Central memory CD8-positive, alpha-beta T cell (primary cell): ENCODE data around the gene CREM.

Experiments used
- ATAC-seq: fragments of 150-1000 bp; cut with Tn5 transposase; replicated peaks from 2 replicates; pipeline ENCODE4 v1.10.0; 2022; ENCODE audit warnings: mild to moderate bottlenecking, moderate FRiP score, moderate number of reproducible peaks; ENCODE audit not compliant: poor library complexity, severe bottlenecking; ENCODE audit errors: extremely low read depth
- DNase-seq, 2 donors: peaks; one replicate each; pipeline ENCODE4 v3.0.0; 2021; ENCODE audit warnings: low spot score in 2 of 2
- H3K27ac Mint-ChIP-seq: one replicate; pipeline ENCODE4 v1.8.0; 2022; ENCODE audit warnings: low read depth, mild to moderate bottlenecking, moderate library complexity, mixed read lengths
- H3K27me3 Mint-ChIP-seq: one replicate; pipeline ENCODE4 v1.8.0; 2022; ENCODE audit warnings: mixed read lengths
- H3K36me3 Mint-ChIP-seq: one replicate; pipeline ENCODE4 v1.8.0; 2022; ENCODE audit warnings: mild to moderate bottlenecking, moderate library complexity, mixed read lengths; ENCODE audit not compliant: insufficient read depth
- H3K4me1 Mint-ChIP-seq: one replicate; pipeline ENCODE4 v1.8.0; 2022; ENCODE audit warnings: mixed read lengths
- H3K4me3 Mint-ChIP-seq: one replicate; pipeline ENCODE4 v1.8.0; 2022; ENCODE audit warnings: mild to moderate bottlenecking, moderate library complexity, mixed read lengths
- H3K9me3 Mint-ChIP-seq: one replicate; pipeline ENCODE4 v1.8.0; 2022; ENCODE audit warnings: mixed read lengths

Gene CREM

GRCh38 chr10:35237766-35238512 lies 111.3 kb downstream of the CREM start:
- no peaks in the 10 kb centered on the region for H3K4me1 Mint-ChIP-seq
- H3K4me3 Mint-ChIP-seq = no peak overlapping the region
- H3K36me3 Mint-ChIP-seq = peaks cover 2% of the 10 kb centered on the region
- H3K27ac Mint-ChIP-seq = no peak overlapping the region
- no peaks in the 10 kb centered on the region for H3K9me3 Mint-ChIP-seq
- DNase-seq (no peak), ATAC-seq (no peak)
- H3K27me3 Mint-ChIP-seq = peaks cover 10% of the 10 kb centered on the region

DNA sequence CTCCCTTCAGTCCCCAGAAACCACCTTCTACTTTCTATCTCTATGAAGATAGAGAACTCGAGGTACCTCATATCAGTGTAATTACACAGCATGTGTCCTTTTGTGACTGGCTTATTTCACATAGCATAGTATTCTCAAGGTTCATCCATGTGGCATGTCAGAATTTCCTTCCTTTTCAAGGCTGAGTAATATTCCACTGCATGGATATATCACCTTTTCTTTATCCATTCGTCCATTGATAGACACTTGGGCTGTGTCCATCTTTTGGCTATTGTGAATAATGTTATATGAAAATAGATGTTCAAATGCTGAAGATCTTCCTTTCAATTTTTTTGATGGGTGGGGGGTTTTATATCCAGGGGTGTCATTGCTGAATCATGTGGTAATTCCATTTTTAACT lies 117.9 kb downstream of the CREM start:
- ATAC-seq (no peak), DNase-seq (no peak)
- Mint-ChIP-seq H3K4me3 (no peak overlapping the region), H3K27ac (no peak overlapping the region), H3K4me1 (no peaks in the 10 kb centered on the region), H3K9me3 (no peaks in the 10 kb centered on the region), H3K27me3 (peaks cover 23% of the 10 kb centered on the region), H3K36me3 (peaks cover 2% of the 10 kb centered on the region)

GRCh38 chr10:35246770-35247343 lies 120.2 kb downstream of the CREM start:
- Mint-ChIP-seq H3K27ac (no peak overlapping the region), H3K36me3 (no peaks in the 10 kb centered on the region), H3K9me3 (no peaks in the 10 kb centered on the region), H3K4me3 (no peak overlapping the region), H3K27me3 (peaks cover 20% of the 10 kb centered on the region), H3K4me1 (no peaks in the 10 kb centered on the region)
- DNase-seq = no peak
- no peak for ATAC-seq

- ATAC-seq = no peak
- H3K27ac Mint-ChIP-seq = no peak overlapping the region
- H3K36me3 Mint-ChIP-seq = no peaks in the 10 kb centered on the region
- no peaks in the 10 kb centered on the region for H3K27me3 Mint-ChIP-seq
- no peak overlapping the region for H3K4me3 Mint-ChIP-seq
- no peaks in the 10 kb centered on the region for H3K4me1 Mint-ChIP-seq
- DNase-seq = no peak
- H3K9me3 Mint-ChIP-seq = peaks cover 5% of the 10 kb centered on the region
Observed at GRCh38 chr10:35251373-35252100, 124.9 kb downstream of the CREM start.

DNA sequence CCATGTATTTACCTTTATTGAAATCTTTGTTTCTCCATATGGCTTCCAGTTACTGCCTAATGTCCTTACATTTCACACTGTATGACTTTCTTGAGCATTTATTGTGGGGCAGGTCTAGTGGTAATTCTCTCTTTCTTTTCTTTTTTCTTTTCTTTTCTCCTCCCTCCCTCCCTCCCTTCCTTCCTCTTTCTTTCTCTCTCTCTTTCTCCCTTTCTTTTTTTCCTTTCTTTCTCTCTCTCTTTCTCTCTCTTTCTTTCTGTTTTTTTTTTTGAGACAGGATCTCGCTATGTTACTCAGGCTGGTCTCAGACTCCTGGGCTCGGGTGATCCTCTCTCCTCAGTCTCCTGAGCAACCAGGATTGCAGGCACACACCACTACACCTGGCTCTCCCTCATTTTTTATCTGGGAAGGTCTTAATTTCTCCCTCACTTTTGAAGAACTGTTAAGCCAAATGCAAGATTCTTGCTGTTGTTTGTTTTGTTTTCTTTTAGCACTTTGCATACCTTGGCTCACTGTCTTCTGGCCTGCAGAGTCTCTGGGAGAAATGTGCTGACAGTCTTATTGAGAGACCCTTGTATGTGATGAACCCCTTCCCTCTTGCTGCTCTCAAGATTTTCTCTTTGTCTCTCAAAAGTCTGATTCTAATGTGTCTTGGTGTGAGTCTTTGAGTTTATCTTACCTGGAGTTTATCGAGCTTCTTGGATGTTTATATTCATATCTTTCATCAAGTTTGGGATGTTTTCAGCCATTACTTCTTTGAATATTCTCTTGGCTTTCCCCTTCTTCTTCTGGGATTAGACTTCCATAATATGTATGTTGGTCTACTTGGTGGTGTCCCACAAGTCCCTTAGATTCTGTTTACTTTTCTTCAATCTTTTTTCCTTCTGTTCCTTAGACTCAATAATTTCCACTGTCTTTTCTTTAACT lies 130.7 kb downstream of the CREM start:
- H3K4me3 Mint-ChIP-seq = no peak overlapping the region
- no peak for DNase-seq
- H3K27ac Mint-ChIP-seq = no peak overlapping the region
- peaks cover 2% of the 10 kb centered on the region for H3K36me3 Mint-ChIP-seq
- ATAC-seq = no peak
- no peaks in the 10 kb centered on the region for H3K4me1 Mint-ChIP-seq
- no peaks in the 10 kb centered on the region for H3K27me3 Mint-ChIP-seq
- peaks cover 15% of the 10 kb centered on the region for H3K9me3 Mint-ChIP-seq

GRCh38 chr10:35259769-35260397 lies 133.2 kb downstream of the CREM start:
- H3K9me3 Mint-ChIP-seq = peaks cover 15% of the 10 kb centered on the region
- no peak for ATAC-seq
- no peak overlapping the region for H3K4me3 Mint-ChIP-seq
- peaks cover 2% of the 10 kb centered on the region for H3K36me3 Mint-ChIP-seq
- H3K27ac Mint-ChIP-seq = no peak overlapping the region
- no peak for DNase-seq
- H3K4me1 Mint-ChIP-seq = no peaks in the 10 kb centered on the region
- H3K27me3 Mint-ChIP-seq = no peaks in the 10 kb centered on the region

GRCh38 chr10:35262436-35262835 lies 135.8 kb downstream of the CREM start:
- ATAC-seq (no peak), DNase-seq (no peak)
- Mint-ChIP-seq H3K4me3 (no peak overlapping the region), H3K4me1 (no peaks in the 10 kb centered on the region), H3K27ac (no peak overlapping the region), H3K36me3 (peaks cover 2% of the 10 kb centered on the region), H3K9me3 (peaks cover 3% of the 10 kb centered on the region), H3K27me3 (no peaks in the 10 kb centered on the region)
